Omental fat pad (tissue), 4 donors: ENCODE results near the gene NOSIP. TPM values are rescaled to one million over a fixed set of nuclear protein-coding genes. Genes with fewer than 3 reads are reported as not detected.
A peak's percentile ranks its signal among the peaks of the same experiment; 100 is the strongest.

Experiments used
- ATAC-seq: fragments of 150-250 bp; one replicate; pipeline ENCODE4 v1.9.1; 2016; ENCODE audit warnings: mild to moderate bottlenecking, moderate library complexity; ENCODE audit not compliant: low FRiP score
- DNase-seq: peaks from one replicate; pipeline ENCODE4 v3.0.0-alpha.2; 2019; ENCODE audit warnings: low spot score
- CTCF ChIP-seq, 3 donors: fragments of 450-650 bp; IDR thresholded peaks; one replicate each; pipeline ENCODE4 v1.5.1; 2016 to 2017; ENCODE audit warnings: antibody characterized with exemption in 3 of 3, mild to moderate bottlenecking in 3 of 3, moderate library complexity in 2 of 3
- total RNA-seq, 4 donors: library from RNA; depleted of rRNA; stranded (reverse); fragments of >200 nt; gene quantifications; one replicate each; pipeline ENCODE4 v1.1.0, GENCODE V29; 2016

NOSIP gene
- total RNA-seq, 4 donors from 2014 or later = 36.9 to 70.8 (median 46.4) TPM

GRCh38 chr19:49538643-49539042 is 41.7 kb downstream of the NOSIP start:
- no peak for ATAC-seq
- no peak for DNase-seq
- no peak for TF ChIP-seq CTCF (IDR thresholded peaks at IDR 0.05)

DNA sequence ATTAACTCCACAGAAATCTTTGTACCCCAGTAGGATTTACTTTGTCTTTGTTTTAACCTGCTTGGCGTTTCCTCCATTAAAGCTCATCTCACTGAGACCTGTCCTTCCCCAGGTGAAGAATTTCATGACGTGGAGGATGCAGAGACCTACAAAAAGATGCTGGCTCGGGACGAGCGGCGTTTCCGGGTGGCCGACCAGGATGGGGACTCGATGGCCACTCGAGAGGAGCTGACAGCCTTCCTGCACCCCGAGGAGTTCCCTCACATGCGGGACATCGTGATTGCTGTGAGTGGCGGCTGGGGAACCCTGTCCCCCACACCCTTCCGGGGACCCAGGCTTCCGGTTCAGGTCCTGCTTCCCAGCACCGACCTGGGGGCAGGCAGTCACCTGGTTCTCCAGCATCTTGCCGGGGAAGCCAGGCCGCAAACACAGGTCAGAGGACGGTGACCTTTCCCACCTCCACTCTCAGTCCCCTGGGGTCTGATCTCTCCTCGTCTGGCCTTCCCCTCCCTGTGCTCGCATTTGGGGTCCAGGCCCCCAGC is 43.4 kb downstream of the NOSIP start:
- TF ChIP-seq CTCF (IDR thresholded peaks at IDR 0.05) = no peak
- ATAC-seq (no peak), DNase-seq (no peak)

GRCh38 chr19:49534632-49535385 is 45.5 kb downstream of the NOSIP start:
- DNase-seq (no peak), ATAC-seq (no peak)
- no peak for TF ChIP-seq CTCF (IDR thresholded peaks at IDR 0.05)

DNA sequence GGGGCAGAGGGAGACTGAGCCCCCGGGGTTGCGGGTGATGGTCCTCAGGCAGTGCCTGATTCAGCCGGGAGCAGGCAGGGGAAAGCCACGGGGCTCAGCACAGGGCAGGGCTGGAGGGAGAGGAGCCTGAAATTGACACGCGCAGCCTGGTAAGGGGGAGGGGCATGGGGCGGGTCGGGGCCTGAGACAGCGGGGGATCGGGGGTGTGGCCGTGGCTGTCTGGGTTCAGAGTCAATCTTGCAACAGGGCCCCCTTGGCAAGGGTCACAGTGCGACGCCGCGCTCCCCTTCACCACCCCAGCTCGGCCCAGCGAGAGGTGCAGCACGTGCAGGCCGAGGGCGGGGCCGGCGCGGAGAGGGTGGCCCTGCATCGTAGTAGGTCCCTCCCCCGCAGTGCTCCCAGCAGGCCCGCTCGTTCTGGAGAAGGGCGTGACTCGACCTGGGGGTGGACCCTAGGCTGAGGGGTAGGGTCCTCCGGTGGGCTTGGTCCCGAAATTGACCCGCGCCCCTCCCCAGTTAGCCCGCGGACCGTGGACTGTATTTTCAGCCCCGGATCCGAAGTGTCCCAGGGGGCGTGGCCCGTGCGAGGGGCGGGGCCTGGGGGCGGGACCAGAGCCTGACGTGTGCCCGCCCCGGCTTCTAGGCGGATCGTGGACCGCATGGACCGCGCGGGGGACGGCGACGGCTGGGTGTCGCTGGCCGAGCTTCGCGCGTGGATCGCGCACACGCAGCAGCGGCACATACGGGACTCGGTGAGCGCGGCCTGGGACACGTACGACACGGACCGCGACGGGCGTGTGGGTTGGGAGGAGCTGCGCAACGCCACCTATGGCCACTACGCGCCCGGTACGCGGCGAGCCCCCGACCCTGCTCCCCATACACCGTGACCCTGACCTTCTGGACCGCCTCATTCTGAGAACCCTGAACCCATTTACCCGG is 46.5 kb downstream of the NOSIP start:
- TF ChIP-seq CTCF (IDR thresholded peaks at IDR 0.05) = no peak
- peak; percentile 68 for DNase-seq
- peak; percentile 89 for ATAC-seq

GRCh38 chr19:49530708-49531107 is 49.6 kb downstream of the NOSIP start:
- DNase-seq = no peak
- no peak for TF ChIP-seq CTCF (IDR thresholded peaks at IDR 0.05)
- no peak for ATAC-seq

DNA sequence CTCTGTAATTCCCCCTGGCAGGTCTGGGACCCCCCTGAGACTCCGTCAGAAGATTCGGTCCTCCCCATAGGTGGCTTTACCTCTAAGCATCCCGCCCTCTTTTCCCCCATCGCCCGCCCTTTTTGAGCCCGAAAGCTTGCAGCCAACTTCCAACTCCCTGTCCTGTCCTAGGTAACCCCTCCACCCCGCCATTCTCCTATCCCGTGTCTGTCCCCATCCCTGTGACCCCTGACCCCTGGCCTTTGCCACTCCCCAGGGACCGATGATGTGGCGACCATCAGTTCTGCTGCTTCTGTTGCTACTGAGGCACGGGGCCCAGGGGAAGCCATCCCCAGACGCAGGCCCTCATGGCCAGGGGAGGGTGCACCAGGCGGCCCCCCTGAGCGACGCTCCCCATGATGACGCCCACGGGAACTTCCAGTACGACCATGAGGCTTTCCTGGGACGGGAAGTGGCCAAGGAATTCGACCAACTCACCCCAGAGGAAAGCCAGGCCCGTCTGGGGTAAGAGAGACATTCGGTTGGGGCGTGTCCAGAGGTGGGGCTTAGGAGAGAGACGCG is 52.1 kb downstream of the NOSIP start:
- TF ChIP-seq CTCF (IDR thresholded peaks at IDR 0.05) = no peak
- DNase-seq = no peak

More for the DNA sequence above, 52.1 kb downstream of the NOSIP start:
- peak; percentile 14 for ATAC-seq
